Body of pancreas (tissue), 4 donors: ENCODE results near the gene BPHL. TPM values are rescaled to one million over a fixed set of nuclear protein-coding genes. Genes with fewer than 3 reads are reported as not detected.
"Not testable (repeated sequence)": the region's sequence is repeated elsewhere in the genome, so short reads cannot be mapped to it uniquely, and the experiment has no call there.

ENCODE experiments used
- ATAC-seq: fragments of 150-250 bp; one replicate; pipeline ENCODE4 v1.9.1; 2016
- DNase-seq, 4 donors: peaks; one replicate each; pipeline ENCODE4 v3.0.0-alpha.2; 2019
- H3K27ac ChIP-seq, 4 donors: fragments of 200-600 bp; sonication (generic); 1 replicate in 3 of 4; 2 replicates in 1 of 4; pipeline versions ENCODE4 v1.5.1 to v1.6.1; 2016 to 2019; ENCODE audit warnings: mild to moderate bottlenecking in 1 of 4, mixed read lengths in 1 of 4, moderate library complexity in 1 of 4
- H3K27me3 ChIP-seq, 2 donors: fragments of 200-600 bp; sonication (generic); one replicate each; pipeline ENCODE4 v1.6.0; 2016; ENCODE audit warnings: mild to moderate bottlenecking in 1 of 2
- H3K36me3 ChIP-seq, 2 donors: fragments of 200-600 bp; sonication (generic); replicated peaks in 1 of 2; 2 replicates each; pipeline ENCODE4 v1.5.1; 2016; ENCODE audit warnings: low read depth in 2 of 2; ENCODE audit not compliant: insufficient read depth in 1 of 2
- H3K4me1 ChIP-seq: fragments of 200-600 bp; sonication (generic); one replicate; pipeline ENCODE4 v1.6.0; 2016
- H3K4me3 ChIP-seq, 2 donors: fragments of 200-600 bp; sonication (generic); 1 replicate in 1 of 2; 2 replicates in 1 of 2; pipeline ENCODE4 v1.5.1; 2016 to 2019
- H3K9me3 ChIP-seq, 3 donors: fragments of 200-600 bp; sonication (generic); 1 replicate in 2 of 3; 2 replicates in 1 of 3; pipeline ENCODE4 v1.5.1; 2016
- CTCF ChIP-seq, 7 experiments: fragments of 450-650 bp in 4 of 7; fragments of 200-600 bp in 3 of 7; sonication (generic) in 3 of 7; IDR thresholded peaks; one replicate each; pipeline ENCODE4 v1.5.1; 2016 to 2019; ENCODE audit warnings: antibody characterized with exemption in 7 of 7
- POLR2A ChIP-seq, 3 donors: fragments of 450-650 bp; IDR thresholded peaks; one replicate each; pipeline ENCODE4 v1.6.1; 2016; ENCODE audit warnings: antibody characterized with exemption in 3 of 3, mild to moderate bottlenecking in 2 of 3
- WGBS, 2 donors: methylation state at CpG; one replicate each; pipeline ENCODE4 v1.1.5; 2017; 5-methylcytosine and 5-hydroxymethylcytosine counted together
- intact Hi-C: fragments of 100-400 bp; cut with DNase I; formaldehyde crosslinking; loops from one replicate; pipeline ENCODE4 v1.15.1; 2023
- total RNA-seq, 2 donors: library from RNA; depleted of rRNA; stranded (reverse); fragments of >200 nt; gene quantifications; one replicate each; pipeline ENCODE4 v1.1.0, GENCODE V29; 2016

BPHL gene
- total RNA-seq, 2 donors from 2014 or later: 15.6 to 21.8 TPM

- peak; percentile 62 for ATAC-seq
These were observed 77.4 kb downstream of the BPHL start for GRCh38 chr6:3195695-3196497.

GRCh38 chr6:3196770-3197169 lies 78.3 kb downstream of the BPHL start:
- intact Hi-C loops: no loop called here
- WGBS, 2 donors: 63 to 74% methylated on average over 5 of the region's 5 CpGs
- Histone ChIP-seq H3K9me3 (no peaks in the 10 kb centered on the region), H3K4me3 (no peak overlapping the region), H3K27ac (peak overlapping the region in 1 of 4 donors; percentile 9), H3K27me3 (no peaks in the 10 kb centered on the region), H3K4me1 (no peaks in the 10 kb centered on the region), H3K36me3 (no peaks in the 10 kb centered on the region)
- no peak for DNase-seq
- ATAC-seq: no peak
- TF ChIP-seq CTCF (IDR thresholded peaks at IDR 0.05) (no peak), POLR2A (IDR thresholded peaks at IDR 0.05) (no peak)

More at GRCh38 chr6:3195695-3196497, 77.4 kb downstream of the BPHL start:
- Histone ChIP-seq H3K9me3 (no peaks in the 10 kb centered on the region), H3K36me3 (no peaks in the 10 kb centered on the region), H3K4me1 (no peaks in the 10 kb centered on the region), H3K4me3 (no peak overlapping the region), H3K27me3 (no peaks in the 10 kb centered on the region), H3K27ac (no peak overlapping the region)
- intact Hi-C loops: no loop called here
- 60 to 74% methylated on average over 15 to 16 of the region's 16 CpGs for WGBS, 2 donors
- TF ChIP-seq POLR2A (IDR thresholded peaks at IDR 0.05) (no peak), CTCF (IDR thresholded peaks at IDR 0.05) (peak in 3 of 7 experiments; percentile 19 to 31 (median 28))
- peak in 2 of 4 donors; percentile 19 to 38 for DNase-seq

- H3K27me3 ChIP-seq, ATAC-seq: not testable (repeated sequence)
These were observed 79.2 kb downstream of the BPHL start for GRCh38 chr6:3197734-3198133.

GRCh38 chr6:3199382-3199781 lies 80.9 kb downstream of the BPHL start:
- TF ChIP-seq CTCF (IDR thresholded peaks at IDR 0.05) (no peak), POLR2A (IDR thresholded peaks at IDR 0.05) (no peak)
- ATAC-seq (no peak), DNase-seq (no peak)
- 80 to 88% methylated on average over 5 of the region's 5 CpGs for WGBS, 2 donors
- Histone ChIP-seq H3K9me3 (no peaks in the 10 kb centered on the region), H3K4me3 (no peak overlapping the region), H3K4me1 (no peaks in the 10 kb centered on the region), H3K36me3 (no peaks in the 10 kb centered on the region), H3K27ac (no peak overlapping the region), H3K27me3 (no peaks in the 10 kb centered on the region)
- intact Hi-C loops: no loop called here

More at GRCh38 chr6:3197734-3198133, 79.2 kb downstream of the BPHL start:
- H3K36me3 ChIP-seq, H3K9me3 ChIP-seq, DNase-seq, H3K4me1 ChIP-seq, intact Hi-C loops, H3K4me3 ChIP-seq, H3K27ac ChIP-seq: not testable (repeated sequence)
- 63 to 69% methylated on average over 2 of the region's 5 CpGs for WGBS, 2 donors

GRCh38 chr6:3200682-3201081 lies 82.2 kb downstream of the BPHL start:
- Histone ChIP-seq H3K27ac (no peak overlapping the region), H3K36me3 (no peaks in the 10 kb centered on the region), H3K4me3 (no peak overlapping the region), H3K4me1 (no peaks in the 10 kb centered on the region), H3K27me3 (no peaks in the 10 kb centered on the region), H3K9me3 (no peaks in the 10 kb centered on the region)
- intact Hi-C loops: no loop called here
- DNase-seq (no peak), ATAC-seq (no peak)
- TF ChIP-seq CTCF (IDR thresholded peaks at IDR 0.05) (no peak), POLR2A (IDR thresholded peaks at IDR 0.05) (no peak)
